ENCODE results near the gene PRRX1.

PRRX1 gene

GRCh38 chr1:170705981-170706380 lies 42.0 kb downstream of the PRRX1 start:
- Histone ChIP-seq H2AFZ (ENCODE audit: low read length) (no peak overlapping the region), H3K79me2 (ENCODE audit: low read length) (no peaks in the 10 kb centered on the region), H3K27me3 (replicated peaks; ENCODE audit: insufficient read depth, low read length) (no peaks in the 10 kb centered on the region), H4K20me1 (ENCODE audit: insufficient read depth, low read length) (no peaks in the 10 kb centered on the region), H3K9me3 (replicated peaks; ENCODE audit: insufficient read depth, low read length) (no peaks in the 10 kb centered on the region), H3K4me1 (ENCODE audit: low read length) (no peaks in the 10 kb centered on the region), H3K4me3 (ENCODE audit: low read length) (no peak overlapping the region), H3K36me3 (replicated peaks; ENCODE audit: insufficient read depth, low read length) (no peaks in the 10 kb centered on the region), H3K9me2 (replicated peaks; ENCODE audit: insufficient read depth, low read length) (no peaks in the 10 kb centered on the region), H3K4me2 (ENCODE audit: low read depth, low read length) (no peak overlapping the region), H3K27ac (ENCODE audit: low read length) (no peak overlapping the region), H3K9ac (ENCODE audit: low read length) (no peak overlapping the region), H3F3A (ENCODE audit: insufficient read depth, low read length) (no peaks in the 10 kb centered on the region)
- TF ChIP-seq EZH2 (optimal IDR thresholded peaks at IDR 0.05; ENCODE audit: low read depth, low read length) (no peak), EZH2phosphoT487 (IDR thresholded peaks at IDR 0.05; ENCODE audit: low read length) (no peak), CTCF (IDR thresholded peaks at IDR 0.05; ENCODE audit: low read length) (no peak)
- DNase-seq = no peak

- Histone ChIP-seq H3K4me1 (ENCODE audit: low read length) (no peaks in the 10 kb centered on the region), H3K27ac (ENCODE audit: low read length) (no peak overlapping the region), H3K27me3 (replicated peaks; ENCODE audit: insufficient read depth, low read length) (no peaks in the 10 kb centered on the region), H2AFZ (ENCODE audit: low read length) (no peak overlapping the region), H3K79me2 (ENCODE audit: low read length) (no peaks in the 10 kb centered on the region), H3K4me2 (ENCODE audit: low read depth, low read length) (no peak overlapping the region), H3F3A (ENCODE audit: insufficient read depth, low read length) (no peaks in the 10 kb centered on the region), H3K9me2 (replicated peaks; ENCODE audit: insufficient read depth, low read length) (no peaks in the 10 kb centered on the region), H3K9ac (ENCODE audit: low read length) (no peak overlapping the region), H4K20me1 (ENCODE audit: insufficient read depth, low read length) (no peaks in the 10 kb centered on the region), H3K4me3 (ENCODE audit: low read length) (no peak overlapping the region), H3K36me3 (replicated peaks; ENCODE audit: insufficient read depth, low read length) (no peaks in the 10 kb centered on the region), H3K9me3 (replicated peaks; ENCODE audit: insufficient read depth, low read length) (no peaks in the 10 kb centered on the region)
- DNase-seq = no peak
- TF ChIP-seq EZH2phosphoT487 (IDR thresholded peaks at IDR 0.05; ENCODE audit: low read length) = no peak
- TF ChIP-seq CTCF (IDR thresholded peaks at IDR 0.05; ENCODE audit: low read length) = no peak
- TF ChIP-seq EZH2 (optimal IDR thresholded peaks at IDR 0.05; ENCODE audit: low read depth, low read length) = no peak
These were observed 43.2 kb downstream of the PRRX1 start for GRCh38 chr1:170707117-170707516.

GRCh38 chr1:170707959-170708655 lies 44.2 kb downstream of the PRRX1 start:
- Histone ChIP-seq H3K27ac (ENCODE audit: low read length) (no peak overlapping the region), H3K27me3 (replicated peaks; ENCODE audit: insufficient read depth, low read length) (no peaks in the 10 kb centered on the region), H3F3A (ENCODE audit: insufficient read depth, low read length) (no peaks in the 10 kb centered on the region), H3K4me2 (ENCODE audit: low read depth, low read length) (no peak overlapping the region), H3K9ac (ENCODE audit: low read length) (no peak overlapping the region), H3K79me2 (ENCODE audit: low read length) (no peaks in the 10 kb centered on the region), H4K20me1 (ENCODE audit: insufficient read depth, low read length) (no peaks in the 10 kb centered on the region), H3K4me1 (ENCODE audit: low read length) (no peaks in the 10 kb centered on the region), H3K4me3 (ENCODE audit: low read length) (no peak overlapping the region), H3K9me2 (replicated peaks; ENCODE audit: insufficient read depth, low read length) (no peaks in the 10 kb centered on the region), H3K36me3 (replicated peaks; ENCODE audit: insufficient read depth, low read length) (no peaks in the 10 kb centered on the region), H2AFZ (ENCODE audit: low read length) (no peak overlapping the region), H3K9me3 (replicated peaks; ENCODE audit: insufficient read depth, low read length) (no peaks in the 10 kb centered on the region)
- no peak for DNase-seq
- TF ChIP-seq CTCF (IDR thresholded peaks at IDR 0.05; ENCODE audit: low read length) (no peak), EZH2phosphoT487 (IDR thresholded peaks at IDR 0.05; ENCODE audit: low read length) (no peak), EZH2 (optimal IDR thresholded peaks at IDR 0.05; ENCODE audit: low read depth, low read length) (no peak)

All from MM.1S (cell line).